ENCODE measurements around the gene CEP83.

CEP83 gene

DNA sequence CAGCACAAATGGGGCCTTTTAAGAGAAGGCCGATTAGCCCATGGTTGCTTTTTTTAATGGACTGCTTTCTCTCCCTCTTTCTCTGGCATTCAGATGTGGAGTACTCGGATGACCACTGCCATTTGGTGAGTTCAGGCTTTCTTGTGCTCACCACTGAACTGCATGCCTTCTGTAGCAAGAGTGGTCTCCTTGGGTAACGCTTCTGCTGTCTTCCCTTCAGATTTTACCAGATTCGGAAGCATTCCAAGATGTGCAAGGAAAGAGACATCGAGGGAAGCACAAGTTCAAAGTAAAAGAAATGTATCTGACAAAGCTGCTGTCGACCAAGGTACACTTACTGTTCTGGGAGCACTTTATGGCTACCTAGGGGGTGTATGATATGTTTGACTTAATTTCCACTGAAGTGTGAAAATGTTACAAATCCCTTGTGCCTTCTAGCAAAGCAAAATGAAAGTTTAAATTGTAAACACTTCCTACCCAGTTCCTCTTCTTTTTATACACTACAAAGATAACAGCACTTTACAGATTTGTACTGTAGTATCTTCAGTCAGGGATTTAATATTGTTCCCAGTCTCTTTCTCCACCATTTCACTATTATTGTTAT, 162.5 kb downstream of the CEP83 start:
- no peaks in the 10 kb centered on the region for H3K36me3 ChIP-seq (ENCODE audit: low read length)
- H3K9ac ChIP-seq (ENCODE audit: low read length) = no peak overlapping the region
- H3K9me3 ChIP-seq (ENCODE audit: insufficient read depth, low read length) = no peaks in the 10 kb centered on the region
- H3K79me2 ChIP-seq (ENCODE audit: insufficient read depth, low read length) = no peaks in the 10 kb centered on the region
- TF ChIP-seq, protein P1, sequence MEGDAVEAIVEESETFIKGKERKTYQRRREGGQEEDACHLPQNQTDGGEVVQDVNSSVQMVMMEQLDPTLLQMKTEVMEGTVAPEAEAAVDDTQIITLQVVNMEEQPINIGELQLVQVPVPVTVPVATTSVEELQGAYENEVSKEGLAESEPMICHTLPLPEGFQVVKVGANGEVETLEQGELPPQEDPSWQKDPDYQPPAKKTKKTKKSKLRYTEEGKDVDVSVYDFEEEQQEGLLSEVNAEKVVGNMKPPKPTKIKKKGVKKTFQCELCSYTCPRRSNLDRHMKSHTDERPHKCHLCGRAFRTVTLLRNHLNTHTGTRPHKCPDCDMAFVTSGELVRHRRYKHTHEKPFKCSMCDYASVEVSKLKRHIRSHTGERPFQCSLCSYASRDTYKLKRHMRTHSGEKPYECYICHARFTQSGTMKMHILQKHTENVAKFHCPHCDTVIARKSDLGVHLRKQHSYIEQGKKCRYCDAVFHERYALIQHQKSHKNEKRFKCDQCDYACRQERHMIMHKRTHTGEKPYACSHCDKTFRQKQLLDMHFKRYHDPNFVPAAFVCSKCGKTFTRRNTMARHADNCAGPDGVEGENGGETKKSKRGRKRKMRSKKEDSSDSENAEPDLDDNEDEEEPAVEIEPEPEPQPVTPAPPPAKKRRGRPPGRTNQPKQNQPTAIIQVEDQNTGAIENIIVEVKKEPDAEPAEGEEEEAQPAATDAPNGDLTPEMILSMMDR (IDR thresholded peaks at IDR 0.05; ENCODE audit: insufficient read depth, low read length, poor library complexity, severe bottlenecking) = no peak
- TF ChIP-seq EZH2phosphoT487 (conservative IDR thresholded peaks at IDR 0.05; ENCODE audit: low read length) = no peak
- no peak overlapping the region for H3K27ac ChIP-seq (ENCODE audit: low read depth, low read length)
- H3F3A ChIP-seq (ENCODE audit: insufficient read depth) = no peaks in the 10 kb centered on the region
- no peaks in the 10 kb centered on the region for H3K9me2 ChIP-seq (replicated peaks; ENCODE audit: insufficient read depth, low read length)
- H3K4me2 ChIP-seq (ENCODE audit: low read depth, low read length, poor library complexity, severe bottlenecking) = no peak overlapping the region
- no peaks in the 10 kb centered on the region for H3K27me3 ChIP-seq (ENCODE audit: low read length)
- H3K4me3 ChIP-seq (ENCODE audit: insufficient read depth, low read length, poor library complexity, severe bottlenecking) = no peak overlapping the region
- H4K20me1 ChIP-seq (ENCODE audit: low read depth, low read length) = no peaks in the 10 kb centered on the region
- no peak overlapping the region for H2AFZ ChIP-seq (ENCODE audit: low read depth, low read length, severe bottlenecking)

DNA sequence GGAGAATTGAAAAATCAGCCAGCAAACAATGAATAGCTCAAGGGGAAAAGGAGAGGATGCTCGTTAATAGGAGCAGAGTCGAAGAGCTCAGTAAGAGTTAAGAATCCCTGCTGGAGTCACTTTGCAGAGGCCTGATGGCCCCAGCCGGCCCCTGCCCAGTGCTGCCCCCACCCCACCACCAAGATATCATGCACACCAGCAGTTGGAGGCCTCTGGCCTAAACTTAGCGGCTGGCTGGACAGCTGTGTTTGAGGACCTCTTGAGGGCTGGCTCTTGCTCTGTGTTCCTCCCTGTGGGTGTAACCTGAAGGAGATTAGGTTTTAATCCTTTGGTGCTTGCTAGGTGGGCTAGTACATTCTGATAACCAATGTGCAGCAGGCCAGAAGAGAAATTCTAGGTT, 169.3 kb downstream of the CEP83 start:
- Histone ChIP-seq H3K79me2 (ENCODE audit: insufficient read depth, low read length) (no peaks in the 10 kb centered on the region), H3K27me3 (ENCODE audit: low read length) (no peaks in the 10 kb centered on the region), H3F3A (ENCODE audit: insufficient read depth) (no peaks in the 10 kb centered on the region), H3K4me2 (ENCODE audit: low read depth, low read length, poor library complexity, severe bottlenecking) (no peak overlapping the region), H4K20me1 (ENCODE audit: low read depth, low read length) (no peaks in the 10 kb centered on the region), H3K4me3 (ENCODE audit: insufficient read depth, low read length, poor library complexity, severe bottlenecking) (no peak overlapping the region), H3K9ac (ENCODE audit: low read length) (no peak overlapping the region), H2AFZ (ENCODE audit: low read depth, low read length, severe bottlenecking) (no peak overlapping the region), H3K9me3 (ENCODE audit: insufficient read depth, low read length) (no peaks in the 10 kb centered on the region), H3K27ac (ENCODE audit: low read depth, low read length) (no peak overlapping the region), H3K9me2 (replicated peaks; ENCODE audit: insufficient read depth, low read length) (no peaks in the 10 kb centered on the region), H3K36me3 (ENCODE audit: low read length) (no peaks in the 10 kb centered on the region)
- TF ChIP-seq, protein P1 (IDR thresholded peaks at IDR 0.05; ENCODE audit: insufficient read depth, low read length, poor library complexity, severe bottlenecking) = no peak
- TF ChIP-seq EZH2phosphoT487 (conservative IDR thresholded peaks at IDR 0.05; ENCODE audit: low read length) = no peak

DNA sequence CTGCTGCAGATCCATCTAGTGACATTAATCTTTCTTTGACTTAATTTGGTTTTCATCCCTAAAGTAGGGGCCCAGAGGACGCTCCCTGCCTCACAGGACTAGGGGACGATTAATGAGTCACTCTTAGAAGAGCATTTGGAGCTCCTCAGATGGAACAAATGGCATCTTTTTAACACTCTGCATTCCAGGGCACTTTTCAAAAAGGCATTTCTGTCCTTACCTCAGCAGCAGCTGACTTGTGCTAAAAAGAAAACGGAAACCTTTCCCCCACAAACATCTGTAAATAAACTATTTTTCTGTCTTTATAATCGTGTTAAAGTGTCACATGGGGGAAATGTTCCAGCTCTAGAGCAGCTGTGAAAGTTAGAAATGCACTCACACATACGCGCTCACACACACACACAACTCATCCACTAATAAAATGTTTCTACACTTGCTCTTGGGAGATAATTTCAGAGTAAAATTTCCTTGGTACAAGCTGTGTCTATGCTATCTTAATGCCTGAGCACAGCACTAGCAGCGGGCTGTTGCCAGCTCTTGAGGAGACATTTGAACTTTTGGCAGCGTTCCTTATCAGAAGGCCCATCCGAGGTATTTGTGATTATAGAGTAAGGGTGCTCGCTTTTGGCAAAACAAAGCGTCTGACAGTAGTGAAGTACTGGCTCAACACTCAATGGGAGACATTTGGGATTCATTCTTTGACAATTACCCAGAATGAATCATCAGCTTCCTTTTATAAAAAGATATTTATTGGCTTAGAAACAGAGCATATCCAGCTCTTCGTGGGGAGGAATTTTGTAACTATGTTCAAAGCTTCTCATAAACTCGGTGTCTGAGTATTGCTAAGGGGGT, 170.0 kb downstream of the CEP83 start:
- Histone ChIP-seq H4K20me1 (ENCODE audit: low read depth, low read length) (no peaks in the 10 kb centered on the region), H2AFZ (ENCODE audit: low read depth, low read length, severe bottlenecking) (no peak overlapping the region), H3F3A (ENCODE audit: insufficient read depth) (no peaks in the 10 kb centered on the region), H3K27ac (ENCODE audit: low read depth, low read length) (no peak overlapping the region), H3K9me2 (replicated peaks; ENCODE audit: insufficient read depth, low read length) (no peaks in the 10 kb centered on the region), H3K4me3 (ENCODE audit: insufficient read depth, low read length, poor library complexity, severe bottlenecking) (no peak overlapping the region), H3K4me2 (ENCODE audit: low read depth, low read length, poor library complexity, severe bottlenecking) (no peak overlapping the region), H3K9ac (ENCODE audit: low read length) (no peak overlapping the region), H3K36me3 (ENCODE audit: low read length) (no peaks in the 10 kb centered on the region), H3K79me2 (ENCODE audit: insufficient read depth, low read length) (no peaks in the 10 kb centered on the region), H3K27me3 (ENCODE audit: low read length) (no peaks in the 10 kb centered on the region), H3K9me3 (ENCODE audit: insufficient read depth, low read length) (no peaks in the 10 kb centered on the region)
- no peak for TF ChIP-seq EZH2phosphoT487 (conservative IDR thresholded peaks at IDR 0.05; ENCODE audit: low read length)
- TF ChIP-seq, protein P1 (IDR thresholded peaks at IDR 0.05; ENCODE audit: insufficient read depth, low read length, poor library complexity, severe bottlenecking) = no peak
